ENCODE data around the gene HCLS1. TPM values are rescaled to one million over a fixed set of nuclear protein-coding genes. Genes with fewer than 3 reads are reported as not detected.

Gene HCLS1
- total RNA-seq, 2 donors from 2014 or later = 9.2 to 19.7 TPM

DNA sequence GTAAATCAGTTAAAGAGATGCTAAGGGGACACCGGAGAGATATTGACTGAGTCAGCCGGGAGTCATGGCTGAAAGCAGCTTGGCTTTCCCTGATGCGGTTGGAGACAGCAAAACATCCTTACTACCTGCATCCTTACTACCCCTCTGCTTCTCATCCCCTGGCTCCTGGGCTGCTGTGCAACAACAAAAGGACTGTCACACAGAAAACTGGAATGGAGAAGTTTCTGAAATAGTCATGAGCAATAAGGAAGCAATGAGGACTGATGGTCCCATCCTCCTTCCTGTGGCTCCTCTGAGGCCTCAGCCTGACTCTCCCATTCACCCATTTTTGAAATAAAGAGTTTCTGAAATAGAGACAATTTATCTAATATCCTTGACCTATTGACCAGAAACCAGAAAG is 1.1 kb downstream of the HCLS1 start:
- DNase-seq (no peak), ATAC-seq (no peak)
- intact Hi-C loops (cut with DNase I, micrococcal nuclease) = no loop called here

DNA sequence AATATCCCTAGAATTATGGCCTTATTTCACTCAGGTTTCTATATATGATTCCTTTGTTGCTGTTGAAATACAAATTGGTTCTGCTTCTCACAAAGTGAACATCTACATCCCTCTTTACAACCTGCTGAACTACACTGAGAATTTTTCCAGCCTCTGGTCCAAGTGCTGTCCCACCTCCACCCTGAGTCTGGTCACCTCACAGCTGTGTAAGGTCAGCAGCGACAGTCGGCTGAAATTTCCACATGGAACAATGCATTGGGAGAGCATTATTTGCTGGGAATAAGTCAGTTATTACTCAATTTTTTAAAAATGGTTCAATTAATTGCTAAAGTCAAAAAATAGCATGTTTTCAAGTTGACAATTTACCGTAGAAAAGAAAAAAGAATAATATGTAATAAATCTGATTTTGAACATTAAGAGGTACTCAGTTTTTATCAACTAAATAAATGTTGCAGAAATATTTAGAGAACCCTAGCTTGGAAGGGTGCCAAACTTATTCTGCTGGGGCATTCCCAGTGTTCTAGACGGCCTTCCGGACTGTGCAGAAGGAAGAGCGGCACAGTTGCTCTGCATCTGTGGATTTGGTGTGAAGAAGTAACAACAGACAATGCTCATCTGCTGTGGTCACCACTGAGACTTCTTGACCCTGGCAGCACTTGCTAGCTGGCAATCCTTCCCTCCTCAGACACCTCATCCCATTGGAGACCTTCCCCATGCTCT is 1.8 kb downstream of the HCLS1 start:
- DNase-seq = no peak
- intact Hi-C loops (cut with DNase I, micrococcal nuclease) = no loop called here
- no peak for ATAC-seq

GRCh38 chr3:121654493-121655385 is 6.0 kb downstream of the HCLS1 start:
- intact Hi-C loops (cut with DNase I, micrococcal nuclease) = no loop called here

DNA sequence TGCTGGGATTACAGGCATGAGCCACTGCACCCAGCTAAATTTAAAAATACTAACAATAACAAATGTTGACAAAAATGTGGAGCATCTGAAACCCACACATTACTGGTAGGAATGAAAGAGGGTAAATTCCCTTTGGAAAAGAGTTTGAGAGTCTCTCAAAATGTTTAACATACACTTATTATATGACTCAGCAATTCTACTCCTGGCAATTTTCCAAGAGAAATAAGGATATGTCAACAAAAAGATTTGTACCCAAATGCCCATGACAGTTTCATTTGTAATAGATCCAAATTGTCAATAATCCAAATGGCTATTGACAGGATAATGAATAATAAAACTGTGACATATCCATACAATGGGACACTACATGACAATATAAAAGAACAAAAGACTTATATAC is 9.0 kb downstream of the HCLS1 start:
- no peak for ATAC-seq
- no peak for DNase-seq
- intact Hi-C loops (cut with DNase I, micrococcal nuclease) = no loop called here

More at GRCh38 chr3:121654493-121655385, 6.0 kb downstream of the HCLS1 start:
- ATAC-seq = no peak
- no peak for DNase-seq

- no peak for ATAC-seq
- DNase-seq = no peak
- intact Hi-C loops (cut with DNase I, micrococcal nuclease) = no loop called here
Measured at GRCh38 chr3:121649645-121650044, 11.1 kb downstream of the HCLS1 start.

DNA sequence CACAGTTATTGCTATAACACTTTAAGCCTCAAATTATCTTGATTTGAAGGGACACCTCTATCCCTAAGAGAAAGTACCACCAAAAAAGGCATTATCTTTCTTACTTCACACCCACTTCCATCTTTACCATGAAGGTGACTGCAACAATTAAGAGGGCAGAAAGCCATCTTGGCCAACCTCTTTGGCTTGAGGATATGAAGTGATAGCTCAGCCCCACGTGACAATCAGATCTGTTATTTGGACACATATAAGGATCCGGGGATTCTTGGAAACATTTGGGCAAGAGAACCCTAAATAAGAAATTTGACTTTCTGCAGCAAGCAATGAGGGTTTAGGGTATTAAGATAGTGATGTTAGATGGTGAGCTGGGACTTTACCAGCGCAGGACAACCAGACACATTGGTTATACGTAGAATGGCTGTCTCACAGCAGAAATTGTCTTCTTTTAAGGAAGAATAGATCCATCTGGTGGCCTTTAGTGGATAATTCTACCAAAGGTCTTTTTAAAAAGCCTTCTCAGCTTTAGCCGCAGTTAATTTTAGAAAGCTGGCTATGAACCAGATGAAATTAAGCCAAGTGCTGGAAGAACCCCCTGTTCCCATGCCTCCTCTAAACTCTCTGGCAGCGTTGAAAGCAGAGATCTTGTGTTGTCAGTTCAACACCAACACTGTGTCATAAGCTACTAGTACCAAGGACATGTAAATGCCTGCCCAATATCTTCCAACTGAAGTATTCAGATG is 12.3 kb downstream of the HCLS1 start:
- ATAC-seq (no peak), DNase-seq (no peak)
- intact Hi-C loops (cut with DNase I, micrococcal nuclease) = no loop called here

- intact Hi-C loops (cut with DNase I, micrococcal nuclease) = no loop called here
- ATAC-seq (no peak), DNase-seq (no peak)
Measured at GRCh38 chr3:121645054-121645453, 15.6 kb downstream of the HCLS1 start.

DNA sequence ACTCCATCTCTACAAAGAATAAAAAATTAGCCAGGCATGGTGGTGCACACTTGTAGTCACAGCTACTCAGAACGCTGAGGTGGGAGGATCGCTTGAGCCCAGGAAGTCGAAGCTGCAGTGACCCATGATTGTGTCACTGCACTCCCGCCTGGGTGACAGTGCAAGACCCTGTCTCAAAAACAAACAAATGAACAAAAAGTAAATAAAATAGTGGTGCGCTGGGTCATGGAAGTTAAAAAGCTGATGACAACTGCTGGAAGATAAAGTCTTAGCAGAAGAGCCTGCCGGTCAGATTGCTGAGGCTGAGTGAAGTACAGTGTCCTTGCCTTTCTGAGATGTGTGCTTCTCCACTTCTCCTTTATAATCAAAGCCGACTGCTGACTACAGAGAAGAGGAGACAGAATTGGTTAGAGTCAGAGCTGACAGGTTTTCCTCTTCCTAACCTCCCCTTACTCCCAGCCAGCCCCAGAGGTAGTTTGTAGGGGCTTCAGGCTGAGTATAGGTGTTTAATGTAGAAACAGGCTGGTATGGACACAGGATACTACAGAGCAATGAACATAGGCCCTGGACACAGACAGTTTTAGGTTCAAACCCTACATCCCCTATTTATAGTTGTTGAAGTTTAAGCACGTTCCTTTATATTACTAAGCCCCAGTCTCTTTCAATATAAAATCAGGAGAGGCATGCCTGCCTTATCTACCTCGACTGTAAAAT is 17.9 kb downstream of the HCLS1 start:
- ATAC-seq (no peak), DNase-seq (no peak)
- intact Hi-C loops (cut with DNase I, micrococcal nuclease) = no loop called here

DNA sequence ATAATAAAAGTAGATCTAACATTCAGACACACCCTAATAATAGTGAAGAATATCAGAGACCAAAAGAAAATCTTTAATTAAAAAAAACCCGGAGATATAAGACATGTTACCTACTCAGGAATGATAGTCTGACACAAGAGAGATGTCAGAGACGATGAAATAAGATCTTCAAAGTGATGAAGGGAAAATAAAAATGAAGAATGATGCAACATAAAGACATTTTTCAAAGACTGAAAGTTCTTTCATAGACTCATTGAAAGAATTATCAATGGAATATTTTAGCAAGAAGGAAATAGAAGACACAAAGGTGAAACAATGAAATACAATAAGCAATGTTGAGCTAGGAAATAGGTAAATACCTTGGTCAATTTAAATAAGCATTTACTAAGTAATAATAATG is 19.6 kb downstream of the HCLS1 start:
- DNase-seq (no peak), ATAC-seq (no peak)
- intact Hi-C loops (cut with DNase I, micrococcal nuclease) = no loop called here

- ATAC-seq (no peak), DNase-seq (no peak)
- intact Hi-C loops (cut with DNase I, micrococcal nuclease) = no loop called here
Measured at GRCh38 chr3:121637922-121638321, 22.8 kb downstream of the HCLS1 start.

DNA sequence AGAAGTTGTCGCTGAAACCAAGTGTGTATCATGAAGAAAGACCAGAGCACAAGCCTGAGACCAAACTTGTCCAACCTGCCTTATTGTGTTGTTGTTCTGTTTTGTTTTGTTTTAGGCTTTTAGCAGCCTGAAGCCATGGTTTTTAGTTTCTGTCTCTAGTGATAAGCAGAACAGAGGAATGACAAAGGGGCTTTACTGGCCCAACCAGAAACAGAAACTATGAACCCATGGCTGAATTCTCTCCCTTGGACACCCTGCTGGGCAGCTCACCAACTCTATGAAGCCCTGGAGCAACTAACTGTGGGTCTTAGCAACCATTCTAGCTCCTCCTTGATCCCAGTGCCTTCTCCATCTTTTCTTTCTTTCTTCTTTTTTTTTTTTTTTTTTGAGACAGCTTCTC is 30.3 kb downstream of the HCLS1 start:
- no peak for ATAC-seq
- intact Hi-C loops (cut with DNase I, micrococcal nuclease) = no loop called here
- DNase-seq = no peak

GRCh38 chr3:121629601-121630000 is 31.1 kb downstream of the HCLS1 start:
- intact Hi-C loops (cut with DNase I, micrococcal nuclease) = no loop called here
- no peak for DNase-seq

GRCh38 chr3:121627622-121628021 is 33.1 kb downstream of the HCLS1 start:
- DNase-seq (no peak), ATAC-seq (no peak)
- intact Hi-C loops (cut with DNase I, micrococcal nuclease) = no loop called here

More at GRCh38 chr3:121629601-121630000, 31.1 kb downstream of the HCLS1 start:
- ATAC-seq = no peak

- ATAC-seq (no peak), DNase-seq (no peak)
- intact Hi-C loops (cut with DNase I, micrococcal nuclease) = no loop called here
Measured at GRCh38 chr3:121627211-121627610, 33.5 kb downstream of the HCLS1 start.

- intact Hi-C loops (cut with DNase I, micrococcal nuclease) = no loop called here
- DNase-seq (no peak), ATAC-seq (no peak)
Measured at GRCh38 chr3:121626495-121626894, 34.2 kb downstream of the HCLS1 start.

- intact Hi-C loops (cut with DNase I, micrococcal nuclease) = no loop called here
- no peak for DNase-seq
- ATAC-seq = no peak
Measured at GRCh38 chr3:121624147-121624899, 36.4 kb downstream of the HCLS1 start.

- ATAC-seq (no peak), DNase-seq (no peak)
- intact Hi-C loops (cut with DNase I, micrococcal nuclease) = no loop called here
Measured at GRCh38 chr3:121621491-121621890, 39.2 kb downstream of the HCLS1 start.

DNA sequence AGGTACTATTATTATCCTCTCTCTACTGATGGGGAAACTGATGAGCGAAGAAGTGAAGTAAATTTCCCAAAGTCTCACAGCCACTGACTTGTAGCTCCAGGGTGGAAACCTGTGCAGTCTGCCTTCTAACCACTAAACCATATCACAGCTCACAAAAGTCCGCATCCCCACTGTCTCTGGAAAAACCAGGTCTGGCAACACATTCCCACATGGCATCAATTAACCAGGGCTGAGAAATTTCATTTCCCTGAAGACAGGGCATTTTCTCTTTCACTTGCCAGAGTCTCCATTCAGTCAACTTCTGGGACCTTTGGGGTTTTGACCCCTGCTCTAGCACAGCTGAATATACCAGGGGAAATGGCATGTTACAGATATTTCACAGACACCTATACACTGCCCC is 41.0 kb downstream of the HCLS1 start:
- DNase-seq = no peak
- intact Hi-C loops (cut with DNase I, micrococcal nuclease) = no loop called here
- ATAC-seq = no peak

Data from left colon (tissue), 2 donors.